Colonic mucosa (tissue), 4 donors: ENCODE data around the gene HECTD1. TPM values are rescaled to one million over a fixed set of nuclear protein-coding genes. Genes with fewer than 3 reads are reported as not detected.

Source experiments
- DNase-seq: peaks from one replicate; pipeline ENCODE4 v3.0.0-alpha.2; 2020
- H3K27ac ChIP-seq: fragments of 200-600 bp; one replicate; pipeline ENCODE4 v1.8.0; 2021
- H3K27me3 ChIP-seq: fragments of 200-600 bp; one replicate; pipeline ENCODE4 v1.8.0; 2021
- H3K36me3 ChIP-seq: fragments of 200-600 bp; one replicate; pipeline ENCODE4 v1.8.0; 2021
- H3K4me1 ChIP-seq: fragments of 200-600 bp; one replicate; pipeline ENCODE4 v1.8.0; 2021; ENCODE audit warnings: mild to moderate bottlenecking
- H3K4me3 ChIP-seq: fragments of 200-600 bp; one replicate; pipeline ENCODE4 v1.8.0; 2021
- H3K9ac ChIP-seq, 2 donors: one replicate each; pipeline ENCODE4 v1.7.0; 2013; ENCODE audit warnings: control low read depth in 2 of 2, low read depth in 2 of 2, low read length in 2 of 2
- H3K9me3 ChIP-seq: fragments of 200-600 bp; one replicate; pipeline ENCODE4 v1.8.0; 2021
- intact Hi-C: fragments of 100-400 bp; cut with DNase I; formaldehyde crosslinking; loops from one replicate; pipeline ENCODE4 v1.14.1; 2022
- total RNA-seq, 2 donors: library from RNA; stranded (reverse); fragmentation: NEBNext Ultra II Directional in 1 of 2; extraction: Animal tissue kit (Norgen Biotek cat#: 25700) in 1 of 2; gene quantifications; one replicate each; pipeline ENCODE4 v1.2.1, GENCODE V29; 2021
- TF ChIP-seq, protein P1 (sequence below): fragments of 200-600 bp; IDR thresholded peaks from one replicate; pipeline ENCODE4 v1.8.0; 2022; ENCODE audit warnings: antibody characterized with exemption, mild to moderate bottlenecking
- donor health status: healthy.
- donor health status: DM: no; HTN: no; CAD: no.
- donor health status: DM: no; HTN: no; CAD: no.

HECTD1 gene
- total RNA-seq, 2 donors from 2014 or later: 113 to 148 TPM

DNA sequence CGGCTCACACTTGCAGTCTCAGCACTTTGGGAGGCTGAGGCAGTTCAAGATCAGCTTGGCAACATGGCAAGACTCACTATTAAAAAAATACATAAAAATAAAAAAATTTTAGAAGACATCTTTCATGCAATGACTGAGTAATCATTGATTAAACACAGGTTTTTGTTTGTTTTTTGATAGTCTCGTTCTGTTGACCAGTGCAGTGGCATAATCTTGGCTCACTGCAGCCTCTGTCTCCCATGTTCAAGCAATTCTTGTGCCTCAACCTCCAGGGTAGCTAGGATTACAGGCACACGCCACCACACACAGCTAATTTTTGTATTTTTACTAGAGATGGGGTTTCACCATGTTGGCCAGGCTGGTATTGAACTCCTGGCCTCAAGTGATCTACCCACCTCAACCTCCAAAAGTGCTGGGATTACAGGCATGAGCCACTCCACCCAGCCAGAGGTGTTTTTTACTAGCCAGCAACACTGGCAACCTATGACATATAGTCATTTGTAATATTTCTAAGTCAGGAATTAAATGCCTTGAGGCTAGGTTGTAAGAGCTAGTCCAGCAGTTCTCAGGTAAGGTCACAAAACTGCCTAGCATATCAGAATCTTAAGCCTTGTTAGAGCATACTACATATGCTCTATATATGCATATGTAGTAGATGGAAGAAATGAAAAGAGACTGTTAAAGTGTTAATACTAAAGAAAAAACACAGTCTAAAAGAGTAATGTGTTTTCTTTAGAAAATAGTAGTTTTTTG, 27.1 kb downstream of the HECTD1 start:
- DNase-seq: no peak

DNA sequence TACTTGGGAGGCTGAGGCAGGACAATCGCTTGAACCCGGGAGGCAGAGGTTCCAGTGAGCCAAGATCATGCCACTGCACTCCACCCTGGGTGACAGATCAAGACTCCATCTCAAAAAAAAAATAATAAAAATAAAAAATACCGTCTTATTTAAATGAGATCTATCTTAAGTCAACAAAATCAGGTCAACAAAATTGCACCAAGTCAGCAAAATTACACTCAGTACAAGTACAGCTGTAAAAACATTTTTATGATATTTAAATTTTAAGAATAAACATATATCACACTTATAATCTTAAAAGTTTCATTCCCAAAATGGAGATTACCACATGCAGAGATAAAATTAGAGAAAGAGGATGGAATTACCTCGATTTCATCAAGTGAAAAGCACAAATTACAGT, 33.2 kb downstream of the HECTD1 start:
- H3K27me3 ChIP-seq: no peaks in the 10 kb centered on the region
- H3K27ac ChIP-seq: no peak overlapping the region
- no peaks in the 10 kb centered on the region for H3K4me1 ChIP-seq
- H3K9me3 ChIP-seq: no peaks in the 10 kb centered on the region
- H3K36me3 ChIP-seq: peaks cover 20% of the 10 kb centered on the region
- TF ChIP-seq, protein P1, sequence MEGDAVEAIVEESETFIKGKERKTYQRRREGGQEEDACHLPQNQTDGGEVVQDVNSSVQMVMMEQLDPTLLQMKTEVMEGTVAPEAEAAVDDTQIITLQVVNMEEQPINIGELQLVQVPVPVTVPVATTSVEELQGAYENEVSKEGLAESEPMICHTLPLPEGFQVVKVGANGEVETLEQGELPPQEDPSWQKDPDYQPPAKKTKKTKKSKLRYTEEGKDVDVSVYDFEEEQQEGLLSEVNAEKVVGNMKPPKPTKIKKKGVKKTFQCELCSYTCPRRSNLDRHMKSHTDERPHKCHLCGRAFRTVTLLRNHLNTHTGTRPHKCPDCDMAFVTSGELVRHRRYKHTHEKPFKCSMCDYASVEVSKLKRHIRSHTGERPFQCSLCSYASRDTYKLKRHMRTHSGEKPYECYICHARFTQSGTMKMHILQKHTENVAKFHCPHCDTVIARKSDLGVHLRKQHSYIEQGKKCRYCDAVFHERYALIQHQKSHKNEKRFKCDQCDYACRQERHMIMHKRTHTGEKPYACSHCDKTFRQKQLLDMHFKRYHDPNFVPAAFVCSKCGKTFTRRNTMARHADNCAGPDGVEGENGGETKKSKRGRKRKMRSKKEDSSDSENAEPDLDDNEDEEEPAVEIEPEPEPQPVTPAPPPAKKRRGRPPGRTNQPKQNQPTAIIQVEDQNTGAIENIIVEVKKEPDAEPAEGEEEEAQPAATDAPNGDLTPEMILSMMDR: no peak
- no peak for DNase-seq
- no peak overlapping the region for H3K9ac ChIP-seq
- intact Hi-C loops: no loop called here
- H3K4me3 ChIP-seq: no peak overlapping the region

More for the DNA sequence above, 27.1 kb downstream of the HECTD1 start:
- H3K9ac ChIP-seq: no peak overlapping the region
- H3K4me3 ChIP-seq: no peak overlapping the region
- H3K36me3 ChIP-seq: peaks cover 1% of the 10 kb centered on the region
- H3K9me3 ChIP-seq: no peaks in the 10 kb centered on the region
- intact Hi-C loops: no loop called here
- TF ChIP-seq, protein P1: no peak
- no peaks in the 10 kb centered on the region for H3K4me1 ChIP-seq
- no peak overlapping the region for H3K27ac ChIP-seq
- H3K27me3 ChIP-seq: no peaks in the 10 kb centered on the region

DNA sequence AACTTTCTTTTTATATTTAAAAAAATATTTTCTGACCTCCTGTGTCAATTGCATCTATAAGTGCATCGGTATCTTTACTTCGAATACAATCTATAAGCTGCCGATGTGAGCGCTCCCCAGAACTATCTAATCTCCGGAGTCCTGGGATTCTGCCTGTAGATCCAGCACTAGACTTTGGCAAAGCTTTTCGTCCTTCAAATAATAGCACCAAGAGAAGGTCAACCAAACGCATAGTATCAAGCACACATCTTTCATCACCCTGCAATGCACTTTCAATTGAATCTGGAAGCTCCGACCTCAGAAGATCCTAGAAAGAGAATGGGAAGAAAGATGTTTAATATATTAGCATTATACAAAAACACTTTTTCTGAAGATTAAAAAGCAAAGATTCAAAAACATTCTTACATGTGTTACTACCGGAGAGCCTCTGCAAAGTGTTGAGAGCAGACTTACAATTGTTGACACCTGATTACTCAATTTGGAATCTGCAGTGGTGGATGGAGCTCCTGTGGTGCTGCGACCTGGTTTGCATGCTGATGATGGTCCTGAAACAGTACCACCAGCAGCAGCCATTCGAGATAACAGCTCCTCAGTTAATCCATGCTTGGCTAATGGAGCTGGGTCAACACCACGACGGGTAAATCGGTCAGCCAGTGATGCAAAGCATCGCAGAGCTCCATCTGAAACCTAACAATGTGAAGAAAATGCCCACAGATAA, 34.3 kb downstream of the HECTD1 start:
- TF ChIP-seq, protein P1: no peak
- Histone ChIP-seq H3K27ac (no peak overlapping the region), H3K27me3 (no peaks in the 10 kb centered on the region), H3K4me1 (no peaks in the 10 kb centered on the region), H3K36me3 (peaks cover 20% of the 10 kb centered on the region), H3K9me3 (no peaks in the 10 kb centered on the region), H3K4me3 (no peak overlapping the region), H3K9ac (no peak overlapping the region)
- no peak for DNase-seq
- intact Hi-C loops: no loop called here

DNA sequence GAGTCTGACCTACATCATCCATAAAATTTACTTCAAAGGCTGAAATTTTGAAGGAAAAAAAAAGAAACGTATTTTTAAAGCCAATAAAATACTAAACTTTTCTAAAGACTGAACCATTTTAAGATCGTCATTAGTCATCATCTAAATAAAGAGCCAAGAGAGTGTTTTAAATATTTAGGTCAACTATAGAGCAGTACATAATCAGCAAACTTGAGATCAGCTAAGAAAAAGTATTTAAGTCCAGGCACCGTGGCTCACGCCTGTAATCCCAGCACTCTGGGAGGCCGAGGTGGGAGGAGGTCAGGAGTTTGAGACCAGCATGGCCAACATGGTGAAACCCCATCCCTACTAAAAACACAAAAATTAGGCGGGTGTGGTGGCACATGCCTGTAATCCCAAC, 35.5 kb downstream of the HECTD1 start:
- DNase-seq: no peak
- Histone ChIP-seq H3K36me3 (peaks cover 20% of the 10 kb centered on the region), H3K4me1 (no peaks in the 10 kb centered on the region), H3K9me3 (no peaks in the 10 kb centered on the region), H3K9ac (no peak overlapping the region), H3K27ac (no peak overlapping the region), H3K4me3 (no peak overlapping the region), H3K27me3 (no peaks in the 10 kb centered on the region)
- intact Hi-C loops: no loop called here
- TF ChIP-seq, protein P1: no peak

DNA sequence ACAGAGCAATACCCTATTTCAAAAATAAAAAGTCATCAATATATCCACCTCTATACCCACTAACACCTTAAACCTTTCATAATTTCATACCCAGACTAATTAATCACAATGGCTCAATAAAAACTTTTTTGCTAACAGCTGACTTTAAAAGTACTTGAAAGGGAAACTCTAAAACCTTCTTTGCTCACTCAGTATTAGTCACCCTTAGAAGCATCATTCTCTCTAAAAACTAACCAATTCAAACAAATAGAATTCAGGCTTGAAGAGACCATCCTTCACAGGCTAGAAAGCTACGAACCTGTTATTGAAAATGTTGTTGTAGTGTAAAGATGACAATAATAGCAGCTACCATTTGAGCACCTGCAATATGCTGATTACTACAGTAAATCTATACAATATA, 37.2 kb downstream of the HECTD1 start:
- Histone ChIP-seq H3K27ac (no peak overlapping the region), H3K9me3 (no peaks in the 10 kb centered on the region), H3K4me1 (no peaks in the 10 kb centered on the region), H3K36me3 (peaks cover 18% of the 10 kb centered on the region), H3K4me3 (no peak overlapping the region), H3K27me3 (no peaks in the 10 kb centered on the region), H3K9ac (no peak overlapping the region)
- DNase-seq: no peak
- TF ChIP-seq, protein P1: no peak
- intact Hi-C loops: no loop called here
